Lower leg skin (tissue), 3 donors: ENCODE data around the gene CFAP97D2.

Experiments
- CTCF ChIP-seq, 3 donors: fragments of 450-650 bp; IDR thresholded peaks; one replicate each; pipeline ENCODE4 v1.5.1; 2016; ENCODE audit warnings: antibody characterized with exemption in 3 of 3, mild to moderate bottlenecking in 3 of 3, moderate library complexity in 2 of 3
- POLR2A ChIP-seq, 2 donors: fragments of 450-650 bp; IDR thresholded peaks; one replicate each; pipeline ENCODE4 v1.6.1; 2016 to 2017; ENCODE audit warnings: antibody characterized with exemption in 2 of 2, mild to moderate bottlenecking in 1 of 2, moderate library complexity in 1 of 2

- TF ChIP-seq CTCF (IDR thresholded peaks at IDR 0.05), result no peak
- TF ChIP-seq POLR2A (IDR thresholded peaks at IDR 0.05), result no peak
Measured at GRCh38 chr13:114146173-114146572, 32.9 kb upstream of the CFAP97D2 start.
